KBM-7 (cell line): ENCODE data around the gene NDST3.
"Not testable (repeated sequence)": the region's sequence is repeated elsewhere in the genome, so short reads cannot be mapped to it uniquely, and the experiment has no call there.

Experiments used
- DNase-seq: peaks from one replicate; pipeline ENCODE4 v3.0.0-alpha.2; 2015
- in situ Hi-C: fragments of 300-500 bp; cut with MboI; formaldehyde crosslinking; loops from 2 replicates; pipeline ENCODE4 v1.14.3; 2020; ENCODE audit warnings: low sequenced_read_pairs, low pct_unique_long_range_greater_than_20kb, mixed read lengths

The NDST3 gene

DNA sequence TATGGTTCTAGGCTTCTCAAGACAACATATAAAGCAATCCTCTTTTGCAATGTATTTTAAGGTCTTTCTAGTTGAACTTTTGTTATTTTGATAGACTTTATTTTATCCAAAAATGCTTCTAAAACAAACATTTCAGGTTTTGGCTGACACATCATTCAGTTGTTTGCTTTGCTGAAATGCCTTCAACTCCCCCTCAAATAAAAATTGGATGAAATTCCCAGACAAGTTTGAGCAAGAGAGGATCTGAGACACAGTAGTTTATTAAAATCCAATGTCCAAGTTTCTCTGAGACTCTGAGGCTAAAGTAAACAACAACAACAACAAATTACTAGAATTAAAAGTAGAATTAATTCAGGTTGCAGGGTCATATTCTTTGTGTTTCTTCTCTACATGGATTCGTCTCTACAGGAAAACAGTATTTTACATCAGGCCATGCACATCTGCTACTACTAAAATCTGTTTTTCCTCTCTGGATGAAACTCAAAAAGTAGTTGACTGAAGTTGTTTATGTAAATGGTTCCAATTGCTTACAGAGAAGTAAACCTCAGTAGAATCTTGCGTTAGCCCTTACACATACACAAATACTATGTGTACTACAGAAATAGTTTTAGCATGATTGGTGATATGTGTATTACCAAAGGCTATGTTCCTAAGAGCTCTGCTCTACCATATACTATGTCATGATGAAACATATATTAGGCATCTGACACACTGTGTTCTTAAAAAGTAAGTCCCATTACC, 253.6 kb downstream of the NDST3 start:
- in situ Hi-C loops = no loop called here

GRCh38 chr4:118289794-118290193, 255.5 kb downstream of the NDST3 start:
- in situ Hi-C loops = no loop called here
- no peak for DNase-seq

More for the DNA sequence above, 253.6 kb downstream of the NDST3 start:
- DNase-seq = no peak

DNA sequence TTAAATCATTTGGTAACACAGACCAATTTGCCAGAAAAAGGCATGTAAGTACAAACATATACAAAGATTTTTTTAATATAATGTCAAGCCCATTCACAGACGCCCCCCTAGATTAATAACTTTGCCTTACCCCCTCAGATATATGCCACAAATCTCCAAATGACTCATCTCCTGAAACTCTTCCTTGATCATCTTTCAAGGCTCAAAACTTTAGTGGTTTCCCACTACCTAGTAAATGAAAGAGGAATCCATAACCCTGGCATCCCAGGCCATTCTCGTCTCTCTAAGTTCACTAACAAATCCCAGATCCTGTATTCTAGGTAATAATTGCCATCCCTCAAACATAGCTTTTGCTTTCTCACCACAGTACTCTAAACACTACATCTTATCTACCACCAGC, 256.7 kb downstream of the NDST3 start:
- in situ Hi-C loops = no loop called here

GRCh38 chr4:118296729-118297128, 262.4 kb downstream of the NDST3 start:
- in situ Hi-C loops = no loop called here
- DNase-seq = no peak

More for the DNA sequence above, 256.7 kb downstream of the NDST3 start:
- DNase-seq = no peak

GRCh38 chr4:118299619-118300018, 265.3 kb downstream of the NDST3 start:
- DNase-seq, in situ Hi-C loops: not testable (repeated sequence)

- no peak for DNase-seq
- in situ Hi-C loops = no loop called here
Measured at GRCh38 chr4:118307643-118308042, 273.4 kb downstream of the NDST3 start.
